ENCODE results near the gene ATXN2L. TPM values are rescaled to one million over a fixed set of nuclear protein-coding genes. Genes with fewer than 3 reads are reported as not detected.

ATXN2L gene
- total and polyA plus RNA-seq, 10 of the 15 experiments (the other 5 are each of a cell fraction or from before 2014, with no cell fraction given): 3.5 to 210 (median 61.1) TPM

DNA sequence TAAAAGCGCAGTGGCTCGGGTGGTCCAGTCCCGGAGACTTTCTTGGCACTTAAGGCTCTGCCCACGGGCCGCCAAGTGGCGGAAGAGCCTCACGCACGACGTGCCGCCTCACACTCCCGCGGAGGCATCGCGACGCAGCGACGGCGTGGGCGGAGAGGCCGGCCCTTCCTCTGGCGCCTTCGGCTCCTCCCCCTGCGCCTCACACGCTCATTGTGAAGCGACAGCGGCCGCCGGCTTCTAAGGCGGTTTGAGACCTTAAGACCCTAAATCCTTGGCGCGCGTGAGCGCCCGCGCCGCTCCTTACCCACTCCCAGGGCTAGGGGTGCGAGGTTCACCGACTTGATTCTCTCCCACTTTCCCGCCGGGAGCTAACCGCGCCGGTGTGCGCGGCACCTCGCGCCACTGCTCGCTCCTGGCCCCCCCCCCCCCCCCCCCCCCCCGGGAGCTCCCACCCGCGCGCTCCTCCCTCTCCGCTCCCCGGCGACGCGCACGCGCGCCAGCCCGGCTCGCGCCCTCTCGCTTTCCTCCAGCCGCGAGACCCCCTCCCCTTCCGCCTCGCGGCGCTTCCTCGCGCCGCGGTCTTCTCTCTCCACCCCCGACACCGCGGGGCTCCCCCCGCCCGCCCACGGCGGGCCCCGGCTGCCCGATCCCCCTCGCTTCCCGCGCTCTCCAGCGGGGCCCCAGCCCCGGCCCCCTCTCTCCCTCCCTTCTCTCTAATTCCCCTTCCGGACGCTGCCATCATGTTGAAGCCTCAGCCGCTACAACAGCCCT, at the start of gene ATXN2L (continued):
- TF ChIP-seq PBX3 (IDR thresholded peaks at IDR 0.05; ENCODE audit: insufficient replicate concordance, low read depth, low read length) (peak; percentile 89), ELK1 (IDR thresholded peaks at IDR 0.05; ENCODE audit: low read depth, low read length) (peak; percentile 61), MEF2A (IDR thresholded peaks at IDR 0.05; ENCODE audit: insufficient read depth, low read depth, low read length) (peak; percentile 75; the same call in 1 of the 2 replicates), RUNX3 (IDR thresholded peaks at IDR 0.05; ENCODE audit: low read length) (peak; percentile 79), FOXM1 (IDR thresholded peaks at IDR 0.05; ENCODE audit: low read depth, low read length) (0 out of 2 replicates have a peak, but pooled peaks have one; percentile 11), ESRRA (IDR thresholded peaks at IDR 0.05; ENCODE audit: low read length) (no peak), POLR2AphosphoS5 (IDR thresholded peaks at IDR 0.05; ENCODE audit: low read length) (peak; percentile 97), EED (IDR thresholded peaks at IDR 0.05; ENCODE audit: low read depth) (peak; percentile 58), RFX5 (IDR thresholded peaks at IDR 0.05; ENCODE audit: low read depth, low read length) (peak; percentile 61; the same call in 1 of the 2 replicates), POU2F2 (IDR thresholded peaks at IDR 0.05; ENCODE audit: borderline replicate concordance, low read depth, low read length) (peak; percentile 95), ATF2 (IDR thresholded peaks at IDR 0.05; ENCODE audit: low read length) (no peak)
- TF ChIP-seq, protein P1, sequence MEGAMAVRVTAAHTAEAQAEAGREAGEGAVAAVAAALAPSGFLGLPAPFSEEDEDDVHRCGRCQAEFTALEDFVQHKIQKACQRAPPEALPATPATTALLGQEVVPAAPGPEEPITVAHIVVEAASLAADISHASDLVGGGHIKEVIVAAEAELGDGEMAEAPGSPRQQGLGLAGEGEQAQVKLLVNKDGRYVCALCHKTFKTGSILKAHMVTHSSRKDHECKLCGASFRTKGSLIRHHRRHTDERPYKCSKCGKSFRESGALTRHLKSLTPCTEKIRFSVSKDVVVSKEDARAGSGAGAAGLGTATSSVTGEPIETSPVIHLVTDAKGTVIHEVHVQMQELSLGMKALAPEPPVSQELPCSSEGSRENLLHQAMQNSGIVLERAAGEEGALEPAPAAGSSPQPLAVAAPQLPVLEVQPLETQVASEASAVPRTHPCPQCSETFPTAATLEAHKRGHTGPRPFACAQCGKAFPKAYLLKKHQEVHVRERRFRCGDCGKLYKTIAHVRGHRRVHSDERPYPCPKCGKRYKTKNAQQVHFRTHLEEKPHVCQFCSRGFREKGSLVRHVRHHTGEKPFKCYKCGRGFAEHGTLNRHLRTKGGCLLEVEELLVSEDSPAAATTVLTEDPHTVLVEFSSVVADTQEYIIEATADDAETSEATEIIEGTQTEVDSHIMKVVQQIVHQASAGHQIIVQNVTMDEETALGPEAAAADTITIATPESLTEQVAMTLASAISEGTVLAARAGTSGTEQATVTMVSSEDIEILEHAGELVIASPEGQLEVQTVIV (IDR thresholded peaks at IDR 0.05; ENCODE audit: borderline replicate concordance, partially characterized antibody): no peak
- TF ChIP-seq, protein P2, sequence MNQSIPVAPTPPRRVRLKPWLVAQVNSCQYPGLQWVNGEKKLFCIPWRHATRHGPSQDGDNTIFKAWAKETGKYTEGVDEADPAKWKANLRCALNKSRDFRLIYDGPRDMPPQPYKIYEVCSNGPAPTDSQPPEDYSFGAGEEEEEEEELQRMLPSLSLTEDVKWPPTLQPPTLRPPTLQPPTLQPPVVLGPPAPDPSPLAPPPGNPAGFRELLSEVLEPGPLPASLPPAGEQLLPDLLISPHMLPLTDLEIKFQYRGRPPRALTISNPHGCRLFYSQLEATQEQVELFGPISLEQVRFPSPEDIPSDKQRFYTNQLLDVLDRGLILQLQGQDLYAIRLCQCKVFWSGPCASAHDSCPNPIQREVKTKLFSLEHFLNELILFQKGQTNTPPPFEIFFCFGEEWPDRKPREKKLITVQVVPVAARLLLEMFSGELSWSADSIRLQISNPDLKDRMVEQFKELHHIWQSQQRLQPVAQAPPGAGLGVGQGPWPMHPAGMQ (IDR thresholded peaks at IDR 0.05; ENCODE audit: borderline replicate concordance): no peak
- TF ChIP-seq, protein P3, sequence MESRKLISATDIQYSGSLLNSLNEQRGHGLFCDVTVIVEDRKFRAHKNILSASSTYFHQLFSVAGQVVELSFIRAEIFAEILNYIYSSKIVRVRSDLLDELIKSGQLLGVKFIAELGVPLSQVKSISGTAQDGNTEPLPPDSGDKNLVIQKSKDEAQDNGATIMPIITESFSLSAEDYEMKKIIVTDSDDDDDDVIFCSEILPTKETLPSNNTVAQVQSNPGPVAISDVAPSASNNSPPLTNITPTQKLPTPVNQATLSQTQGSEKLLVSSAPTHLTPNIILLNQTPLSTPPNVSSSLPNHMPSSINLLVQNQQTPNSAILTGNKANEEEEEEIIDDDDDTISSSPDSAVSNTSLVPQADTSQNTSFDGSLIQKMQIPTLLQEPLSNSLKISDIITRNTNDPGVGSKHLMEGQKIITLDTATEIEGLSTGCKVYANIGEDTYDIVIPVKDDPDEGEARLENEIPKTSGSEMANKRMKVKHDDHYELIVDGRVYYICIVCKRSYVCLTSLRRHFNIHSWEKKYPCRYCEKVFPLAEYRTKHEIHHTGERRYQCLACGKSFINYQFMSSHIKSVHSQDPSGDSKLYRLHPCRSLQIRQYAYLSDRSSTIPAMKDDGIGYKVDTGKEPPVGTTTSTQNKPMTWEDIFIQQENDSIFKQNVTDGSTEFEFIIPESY (IDR thresholded peaks at IDR 0.05): no peak
- TF ChIP-seq, protein P4, sequence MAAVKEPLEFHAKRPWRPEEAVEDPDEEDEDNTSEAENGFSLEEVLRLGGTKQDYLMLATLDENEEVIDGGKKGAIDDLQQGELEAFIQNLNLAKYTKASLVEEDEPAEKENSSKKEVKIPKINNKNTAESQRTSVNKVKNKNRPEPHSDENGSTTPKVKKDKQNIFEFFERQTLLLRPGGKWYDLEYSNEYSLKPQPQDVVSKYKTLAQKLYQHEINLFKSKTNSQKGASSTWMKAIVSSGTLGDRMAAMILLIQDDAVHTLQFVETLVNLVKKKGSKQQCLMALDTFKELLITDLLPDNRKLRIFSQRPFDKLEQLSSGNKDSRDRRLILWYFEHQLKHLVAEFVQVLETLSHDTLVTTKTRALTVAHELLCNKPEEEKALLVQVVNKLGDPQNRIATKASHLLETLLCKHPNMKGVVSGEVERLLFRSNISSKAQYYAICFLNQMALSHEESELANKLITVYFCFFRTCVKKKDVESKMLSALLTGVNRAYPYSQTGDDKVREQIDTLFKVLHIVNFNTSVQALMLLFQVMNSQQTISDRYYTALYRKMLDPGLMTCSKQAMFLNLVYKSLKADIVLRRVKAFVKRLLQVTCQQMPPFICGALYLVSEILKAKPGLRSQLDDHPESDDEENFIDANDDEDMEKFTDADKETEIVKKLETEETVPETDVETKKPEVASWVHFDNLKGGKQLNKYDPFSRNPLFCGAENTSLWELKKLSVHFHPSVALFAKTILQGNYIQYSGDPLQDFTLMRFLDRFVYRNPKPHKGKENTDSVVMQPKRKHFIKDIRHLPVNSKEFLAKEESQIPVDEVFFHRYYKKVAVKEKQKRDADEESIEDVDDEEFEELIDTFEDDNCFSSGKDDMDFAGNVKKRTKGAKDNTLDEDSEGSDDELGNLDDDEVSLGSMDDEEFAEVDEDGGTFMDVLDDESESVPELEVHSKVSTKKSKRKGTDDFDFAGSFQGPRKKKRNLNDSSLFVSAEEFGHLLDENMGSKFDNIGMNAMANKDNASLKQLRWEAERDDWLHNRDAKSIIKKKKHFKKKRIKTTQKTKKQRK (IDR thresholded peaks at IDR 0.05; ENCODE audit: low read depth, low read length): no peak

Measured in GM12878 (cell line).